T-helper 1 cell treated with Interleukin-12 subunit alpha and Interleukin-12 subunit beta and Interleukin-4 antibody, amounts not matched to agents 30 ng/mL and 1 ng/mL, for 36 hours (primary cell): ENCODE results near the gene KCNH2. TPM values are rescaled to one million over a fixed set of nuclear protein-coding genes. Genes with fewer than 3 reads are reported as not detected.

Experiments
- intact Hi-C: fragments of 100-400 bp; cut with micrococcal nuclease; formaldehyde crosslinking; loops from one replicate; pipeline ENCODE4 v1.15.1; 2024
- total RNA-seq: library from RNA; stranded (reverse); gene quantifications from 2 replicates; pipeline ENCODE4 v1.2.3, GENCODE V29; 2022

Gene KCNH2
- total RNA-seq, 1 donor from 2014 or later = 0.91 TPM

- intact Hi-C loops = no loop called here
Observed at GRCh38 chr7:150938566-150938965, 39.6 kb downstream of the KCNH2 start.

GRCh38 chr7:150937848-150938561, 40.1 kb downstream of the KCNH2 start:
- intact Hi-C loops = no loop called here

- intact Hi-C loops = no loop called here
Observed at GRCh38 chr7:150936018-150936417, 42.1 kb downstream of the KCNH2 start.

GRCh38 chr7:150935149-150935548, 43.0 kb downstream of the KCNH2 start:
- intact Hi-C loops = no loop called here

GRCh38 chr7:150934045-150934766, 43.9 kb downstream of the KCNH2 start:
- intact Hi-C loops = no loop called here

- intact Hi-C loops = no loop called here
Observed at GRCh38 chr7:150931199-150931869, 46.8 kb downstream of the KCNH2 start.

GRCh38 chr7:150928541-150928940, 49.6 kb downstream of the KCNH2 start:
- intact Hi-C loops = no loop called here

GRCh38 chr7:150927956-150928344, 50.2 kb downstream of the KCNH2 start:
- intact Hi-C loops = no loop called here

GRCh38 chr7:150927157-150927955, 50.8 kb downstream of the KCNH2 start:
- intact Hi-C loops = no loop called here

GRCh38 chr7:150926066-150926465, 52.1 kb downstream of the KCNH2 start:
- intact Hi-C loops = no loop called here

- intact Hi-C loops = no loop called here
Observed at GRCh38 chr7:150924369-150924781, 53.7 kb downstream of the KCNH2 start.

- intact Hi-C loops = no loop called here
Observed at GRCh38 chr7:150923802-150924201, 54.3 kb downstream of the KCNH2 start.

- intact Hi-C loops = no loop called here
Observed at GRCh38 chr7:150923196-150923595, 54.9 kb downstream of the KCNH2 start.

- intact Hi-C loops = no loop called here
Observed at GRCh38 chr7:150919160-150919559, 59.0 kb downstream of the KCNH2 start.

GRCh38 chr7:150918378-150918777, 59.7 kb downstream of the KCNH2 start:
- intact Hi-C loops = no loop called here

GRCh38 chr7:150917969-150918368, 60.2 kb downstream of the KCNH2 start:
- intact Hi-C loops = no loop called here

- intact Hi-C loops = no loop called here
Observed at GRCh38 chr7:150916670-150917069, 61.5 kb downstream of the KCNH2 start.

GRCh38 chr7:150914966-150915365, 63.2 kb downstream of the KCNH2 start:
- intact Hi-C loops = no loop called here

GRCh38 chr7:150914196-150914595, 63.9 kb downstream of the KCNH2 start:
- intact Hi-C loops = no loop called here

GRCh38 chr7:150912427-150912826, 65.7 kb downstream of the KCNH2 start:
- intact Hi-C loops = no loop called here

GRCh38 chr7:150911590-150912267, 66.4 kb downstream of the KCNH2 start:
- intact Hi-C loops = no loop called here
